ENCODE data around the gene PRPF6.

- TF ChIP-seq ZSCAN22 (CRISPR knock-in tag; IDR thresholded peaks at IDR 0.05) = no peak
- TF ChIP-seq ZBTB7A (CRISPR knock-in tag; IDR thresholded peaks at IDR 0.05) = no peak
- no peak for TF ChIP-seq TCF7 (IDR thresholded peaks at IDR 0.05; ENCODE audit: low read depth)
- no peak for TF ChIP-seq ZIK1 (CRISPR knock-in tag; IDR thresholded peaks at IDR 0.05; ENCODE audit: borderline replicate concordance, low read depth)
- no peak for TF ChIP-seq SRSF4 (IDR thresholded peaks at IDR 0.05; ENCODE audit: low read depth, low read length, poor library complexity, severe bottlenecking)
- no peak for TF ChIP-seq ZNF280B (CRISPR knock-in tag; IDR thresholded peaks at IDR 0.05; ENCODE audit: borderline replicate concordance)
- TF ChIP-seq MAZ (IDR thresholded peaks at IDR 0.05; ENCODE audit: borderline replicate concordance, low read depth, low read length) = no peak
- TF ChIP-seq MAZ (CRISPR knock-in tag; IDR thresholded peaks at IDR 0.05; ENCODE audit: low read depth) = no peak
Measured at GRCh38 chr20:63968136-63968927, 12.6 kb upstream of the PRPF6 start.

All from HepG2 (cell line).